Measurements from ENCODE around the gene RTN4IP1.

DNA sequence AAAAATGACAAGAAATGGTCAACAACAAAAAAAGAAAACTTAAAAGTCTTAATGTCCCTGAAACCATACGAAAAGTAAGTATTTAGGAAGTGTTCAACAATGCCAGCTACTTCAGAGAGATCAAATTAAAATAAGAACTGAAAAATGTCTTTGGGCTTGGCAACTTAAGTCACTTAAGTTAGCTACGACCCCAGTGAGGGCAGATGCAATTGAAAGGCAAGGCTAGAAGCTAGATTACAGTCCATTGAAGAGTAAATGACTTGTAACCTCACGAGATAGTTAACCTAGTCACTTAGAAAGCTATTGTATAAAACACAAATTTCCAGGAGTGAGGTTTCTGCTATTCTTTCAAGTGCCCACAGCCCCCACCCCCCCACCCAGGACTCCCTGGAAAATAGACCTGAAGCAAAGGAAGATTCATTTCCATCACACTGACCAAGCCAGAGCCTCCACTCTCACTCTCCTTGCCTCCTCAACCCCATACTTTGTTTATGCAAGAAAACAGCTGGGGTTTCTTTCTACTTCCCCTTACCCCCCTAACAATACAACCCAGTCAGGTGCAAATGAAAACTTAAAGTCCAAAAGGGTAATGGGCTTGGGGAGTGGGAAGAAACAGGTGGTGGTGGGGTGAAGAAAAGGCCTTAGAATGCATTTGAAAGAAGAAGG is 14.6 kb downstream of the RTN4IP1 start:
- TF ChIP-seq POLR2A (IDR thresholded peaks at IDR 0.05) (no peak), EP300 (IDR thresholded peaks at IDR 0.05) (no peak)
- TF ChIP-seq, protein P1, sequence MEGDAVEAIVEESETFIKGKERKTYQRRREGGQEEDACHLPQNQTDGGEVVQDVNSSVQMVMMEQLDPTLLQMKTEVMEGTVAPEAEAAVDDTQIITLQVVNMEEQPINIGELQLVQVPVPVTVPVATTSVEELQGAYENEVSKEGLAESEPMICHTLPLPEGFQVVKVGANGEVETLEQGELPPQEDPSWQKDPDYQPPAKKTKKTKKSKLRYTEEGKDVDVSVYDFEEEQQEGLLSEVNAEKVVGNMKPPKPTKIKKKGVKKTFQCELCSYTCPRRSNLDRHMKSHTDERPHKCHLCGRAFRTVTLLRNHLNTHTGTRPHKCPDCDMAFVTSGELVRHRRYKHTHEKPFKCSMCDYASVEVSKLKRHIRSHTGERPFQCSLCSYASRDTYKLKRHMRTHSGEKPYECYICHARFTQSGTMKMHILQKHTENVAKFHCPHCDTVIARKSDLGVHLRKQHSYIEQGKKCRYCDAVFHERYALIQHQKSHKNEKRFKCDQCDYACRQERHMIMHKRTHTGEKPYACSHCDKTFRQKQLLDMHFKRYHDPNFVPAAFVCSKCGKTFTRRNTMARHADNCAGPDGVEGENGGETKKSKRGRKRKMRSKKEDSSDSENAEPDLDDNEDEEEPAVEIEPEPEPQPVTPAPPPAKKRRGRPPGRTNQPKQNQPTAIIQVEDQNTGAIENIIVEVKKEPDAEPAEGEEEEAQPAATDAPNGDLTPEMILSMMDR (IDR thresholded peaks at IDR 0.05), result no peak

All from upper lobe of left lung (tissue), 4 donors.